Tibial nerve (tissue), 4 donors: Measurements from ENCODE around the gene IGFN1.

Experiments
- EP300 ChIP-seq, 2 donors: sonication (generic); formaldehyde crosslinking; IDR thresholded peaks; one replicate each; pipeline ENCODE4 v1.6.1; 2017; ENCODE audit warnings: antibody characterized with exemption in 2 of 2, mild to moderate bottlenecking in 1 of 2
- POLR2A ChIP-seq, 2 donors: fragments of 450-650 bp; IDR thresholded peaks; one replicate each; pipeline ENCODE4 v1.6.1; 2017; ENCODE audit warnings: antibody characterized with exemption in 2 of 2, mild to moderate bottlenecking in 2 of 2, moderate library complexity in 2 of 2
- TF ChIP-seq, protein P1 (sequence below), 5 experiments: fragments of 200-600 bp in 3 of 5; fragments of 450-650 bp in 2 of 5; sonication (generic) in 3 of 5; IDR thresholded peaks; one replicate each; pipeline ENCODE4 v1.5.1; 2016 to 2019; ENCODE audit warnings: antibody characterized with exemption in 5 of 5, mild to moderate bottlenecking in 3 of 5, moderate library complexity in 2 of 5

GRCh38 chr1:201220388-201220715 lies 29.7 kb downstream of the IGFN1 start:
- TF ChIP-seq, protein P1, sequence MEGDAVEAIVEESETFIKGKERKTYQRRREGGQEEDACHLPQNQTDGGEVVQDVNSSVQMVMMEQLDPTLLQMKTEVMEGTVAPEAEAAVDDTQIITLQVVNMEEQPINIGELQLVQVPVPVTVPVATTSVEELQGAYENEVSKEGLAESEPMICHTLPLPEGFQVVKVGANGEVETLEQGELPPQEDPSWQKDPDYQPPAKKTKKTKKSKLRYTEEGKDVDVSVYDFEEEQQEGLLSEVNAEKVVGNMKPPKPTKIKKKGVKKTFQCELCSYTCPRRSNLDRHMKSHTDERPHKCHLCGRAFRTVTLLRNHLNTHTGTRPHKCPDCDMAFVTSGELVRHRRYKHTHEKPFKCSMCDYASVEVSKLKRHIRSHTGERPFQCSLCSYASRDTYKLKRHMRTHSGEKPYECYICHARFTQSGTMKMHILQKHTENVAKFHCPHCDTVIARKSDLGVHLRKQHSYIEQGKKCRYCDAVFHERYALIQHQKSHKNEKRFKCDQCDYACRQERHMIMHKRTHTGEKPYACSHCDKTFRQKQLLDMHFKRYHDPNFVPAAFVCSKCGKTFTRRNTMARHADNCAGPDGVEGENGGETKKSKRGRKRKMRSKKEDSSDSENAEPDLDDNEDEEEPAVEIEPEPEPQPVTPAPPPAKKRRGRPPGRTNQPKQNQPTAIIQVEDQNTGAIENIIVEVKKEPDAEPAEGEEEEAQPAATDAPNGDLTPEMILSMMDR (IDR thresholded peaks at IDR 0.05) = no peak
- TF ChIP-seq POLR2A (IDR thresholded peaks at IDR 0.05) = no peak
- TF ChIP-seq EP300 (IDR thresholded peaks at IDR 0.05) = no peak
